Gastrocnemius medialis (tissue), 4 donors: Measurements from ENCODE around the gene PLXNA3. TPM values are rescaled to one million over a fixed set of nuclear protein-coding genes. Genes with fewer than 3 reads are reported as not detected.

Experiments used
- ATAC-seq, 2 donors: fragments of 150-250 bp; one replicate each; pipeline ENCODE4 v1.9.1; 2016
- DNase-seq, 2 donors: peaks; one replicate each; pipeline ENCODE4 v3.0.0-alpha.2; 2019
- H3K27ac ChIP-seq, 4 donors: fragments of 200-600 bp; sonication (generic); 1 replicate in 1 of 4; 2 replicates in 3 of 4; pipeline ENCODE4 v1.5.1; 2016 to 2018; ENCODE audit warnings: mild to moderate bottlenecking in 2 of 4, moderate library complexity in 1 of 4
- H3K27me3 ChIP-seq, 3 donors: fragments of 200-600 bp; sonication (generic) in 2 of 3; 1 replicate in 1 of 3; 2 replicates in 2 of 3; pipeline versions ENCODE4 v1.5.1 to v1.6.0; 2016 to 2019; ENCODE audit warnings: mild to moderate bottlenecking in 1 of 3, moderate library complexity in 1 of 3
- H3K36me3 ChIP-seq, 2 donors: fragments of 200-600 bp; sonication (generic) in 1 of 2; one replicate each; pipeline ENCODE4 v1.5.1; 2017 to 2018
- H3K4me1 ChIP-seq, 2 donors: fragments of 200-600 bp; sonication (generic) in 1 of 2; one replicate each; pipeline ENCODE4 v1.5.1; 2016 to 2017; ENCODE audit warnings: mild to moderate bottlenecking in 2 of 2
- H3K4me3 ChIP-seq, 4 donors: fragments of 200-600 bp; sonication (generic) in 3 of 4; 1 replicate in 1 of 4; 2 replicates in 3 of 4; pipeline ENCODE4 v1.5.1; 2016 to 2019; ENCODE audit warnings: mild to moderate bottlenecking in 2 of 4
- H3K9me3 ChIP-seq, 3 donors: fragments of 200-600 bp; sonication (generic) in 2 of 3; 1 replicate in 1 of 3; 2 replicates in 2 of 3; pipeline ENCODE4 v1.5.1; 2016 to 2019
- POLR2A ChIP-seq, 2 donors: fragments of 450-650 bp; IDR thresholded peaks; one replicate each; pipeline ENCODE4 v1.6.1; 2017; ENCODE audit warnings: antibody characterized with exemption in 2 of 2, mild to moderate bottlenecking in 2 of 2, moderate library complexity in 2 of 2
- in situ Hi-C, 4 donors: fragments of 200-750 bp; cut with MboI; loops; one replicate each; pipeline versions ENCODE4 v1.15.0 to v1.8.0; 2017; ENCODE audit warnings: low sequenced_read_pairs in 4 of 4
- intact Hi-C: fragments of 100-400 bp; cut with DNase I; formaldehyde crosslinking; loops from one replicate; pipeline ENCODE4 v1.15.1; 2023; ENCODE audit warnings: low total_unique reads
- total RNA-seq, 4 donors: library from RNA; depleted of rRNA; stranded (reverse); fragments of >200 nt; gene quantifications; one replicate each; pipeline versions ENCODE4 v1.1.0 to v1.2.3, GENCODE V29; 2016
- TF ChIP-seq, protein P1 (sequence below), 5 experiments: fragments of 450-650 bp in 3 of 5; fragments of 200-600 bp in 2 of 5; sonication (generic) in 2 of 5; IDR thresholded peaks in 4 of 5; conservative IDR thresholded peaks in 1 of 5; 1 replicate in 4 of 5; 2 replicates in 1 of 5; pipeline ENCODE4 v1.5.1; 2016 to 2019; ENCODE audit warnings: antibody characterized with exemption in 5 of 5, mild to moderate bottlenecking in 3 of 5, moderate library complexity in 3 of 5

The PLXNA3 gene
- total RNA-seq, 4 donors from 2014 or later = 1.2 to 10.7 (median 2.8) TPM

DNA sequence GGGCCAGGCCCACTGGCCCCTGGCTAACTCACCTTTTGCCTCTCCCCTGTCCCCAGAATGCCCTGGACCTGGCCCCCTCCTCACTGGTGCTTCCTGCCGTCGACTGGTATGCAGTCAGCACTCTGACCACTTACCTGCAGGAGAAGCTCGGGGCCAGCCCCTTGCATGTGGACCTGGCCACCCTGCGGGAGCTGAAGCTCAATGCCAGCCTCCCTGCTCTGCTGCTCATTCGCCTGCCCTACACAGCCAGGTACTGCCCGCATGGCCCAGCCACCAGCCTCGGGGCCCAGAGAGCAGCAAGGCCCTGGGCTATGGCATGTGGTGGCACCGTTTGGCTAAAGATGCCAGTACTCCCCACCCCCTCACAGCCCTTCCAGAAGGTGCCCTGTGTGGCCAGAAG is 25.9 kb upstream of the PLXNA3 start:
- in situ Hi-C loops (no loop called here), intact Hi-C loops (no loop called here)
- Histone ChIP-seq H3K27me3 (no peaks in the 10 kb centered on the region), H3K4me1 (peaks cover 3 to 11% of the 10 kb centered on the region in 2 donors), H3K9me3 (no peaks in the 10 kb centered on the region), H3K4me3 (no peak overlapping the region), H3K27ac (no peak overlapping the region), H3K36me3 (peaks cover 0 to 5% of the 10 kb centered on the region in 2 donors)
- no peak for DNase-seq
- TF ChIP-seq, protein P1, sequence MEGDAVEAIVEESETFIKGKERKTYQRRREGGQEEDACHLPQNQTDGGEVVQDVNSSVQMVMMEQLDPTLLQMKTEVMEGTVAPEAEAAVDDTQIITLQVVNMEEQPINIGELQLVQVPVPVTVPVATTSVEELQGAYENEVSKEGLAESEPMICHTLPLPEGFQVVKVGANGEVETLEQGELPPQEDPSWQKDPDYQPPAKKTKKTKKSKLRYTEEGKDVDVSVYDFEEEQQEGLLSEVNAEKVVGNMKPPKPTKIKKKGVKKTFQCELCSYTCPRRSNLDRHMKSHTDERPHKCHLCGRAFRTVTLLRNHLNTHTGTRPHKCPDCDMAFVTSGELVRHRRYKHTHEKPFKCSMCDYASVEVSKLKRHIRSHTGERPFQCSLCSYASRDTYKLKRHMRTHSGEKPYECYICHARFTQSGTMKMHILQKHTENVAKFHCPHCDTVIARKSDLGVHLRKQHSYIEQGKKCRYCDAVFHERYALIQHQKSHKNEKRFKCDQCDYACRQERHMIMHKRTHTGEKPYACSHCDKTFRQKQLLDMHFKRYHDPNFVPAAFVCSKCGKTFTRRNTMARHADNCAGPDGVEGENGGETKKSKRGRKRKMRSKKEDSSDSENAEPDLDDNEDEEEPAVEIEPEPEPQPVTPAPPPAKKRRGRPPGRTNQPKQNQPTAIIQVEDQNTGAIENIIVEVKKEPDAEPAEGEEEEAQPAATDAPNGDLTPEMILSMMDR (IDR thresholded peaks at IDR 0.05 in 4 of 5, conservative IDR thresholded peaks at IDR 0.05 in 1 of 5) = no peak
- TF ChIP-seq POLR2A (IDR thresholded peaks at IDR 0.05) = no peak
- ATAC-seq = no peak

DNA sequence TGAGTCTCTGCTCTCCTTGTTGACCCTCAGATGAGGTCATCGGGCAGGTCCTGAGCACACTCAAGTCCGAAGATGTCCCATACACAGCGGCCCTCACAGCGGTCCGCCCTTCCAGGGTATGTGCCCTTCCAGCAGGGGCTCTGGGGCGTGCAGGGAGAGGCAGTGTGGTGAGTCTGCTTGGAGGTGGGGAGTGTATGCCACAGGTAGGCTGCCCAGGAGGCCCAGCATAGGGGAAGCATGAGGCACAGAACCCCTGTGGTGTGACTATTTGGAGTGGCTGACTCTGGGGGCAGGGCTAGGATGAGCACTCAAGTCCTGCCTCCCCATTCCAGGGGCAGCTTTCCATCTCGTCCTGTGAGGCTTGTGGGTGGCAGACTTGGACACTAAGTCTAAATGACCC is 24.5 kb upstream of the PLXNA3 start:
- Histone ChIP-seq H3K36me3 (peaks cover 0 to 5% of the 10 kb centered on the region in 2 donors), H3K4me1 (peaks cover 3 to 7% of the 10 kb centered on the region in 2 donors), H3K9me3 (no peaks in the 10 kb centered on the region), H3K27ac (no peak overlapping the region), H3K4me3 (no peak overlapping the region), H3K27me3 (no peaks in the 10 kb centered on the region)
- intact Hi-C loops (no loop called here), in situ Hi-C loops (no loop called here)
- no peak for TF ChIP-seq POLR2A (IDR thresholded peaks at IDR 0.05)
- TF ChIP-seq, protein P1 (IDR thresholded peaks at IDR 0.05 in 4 of 5, conservative IDR thresholded peaks at IDR 0.05 in 1 of 5) = no peak
- no peak for DNase-seq
- no peak for ATAC-seq

DNA sequence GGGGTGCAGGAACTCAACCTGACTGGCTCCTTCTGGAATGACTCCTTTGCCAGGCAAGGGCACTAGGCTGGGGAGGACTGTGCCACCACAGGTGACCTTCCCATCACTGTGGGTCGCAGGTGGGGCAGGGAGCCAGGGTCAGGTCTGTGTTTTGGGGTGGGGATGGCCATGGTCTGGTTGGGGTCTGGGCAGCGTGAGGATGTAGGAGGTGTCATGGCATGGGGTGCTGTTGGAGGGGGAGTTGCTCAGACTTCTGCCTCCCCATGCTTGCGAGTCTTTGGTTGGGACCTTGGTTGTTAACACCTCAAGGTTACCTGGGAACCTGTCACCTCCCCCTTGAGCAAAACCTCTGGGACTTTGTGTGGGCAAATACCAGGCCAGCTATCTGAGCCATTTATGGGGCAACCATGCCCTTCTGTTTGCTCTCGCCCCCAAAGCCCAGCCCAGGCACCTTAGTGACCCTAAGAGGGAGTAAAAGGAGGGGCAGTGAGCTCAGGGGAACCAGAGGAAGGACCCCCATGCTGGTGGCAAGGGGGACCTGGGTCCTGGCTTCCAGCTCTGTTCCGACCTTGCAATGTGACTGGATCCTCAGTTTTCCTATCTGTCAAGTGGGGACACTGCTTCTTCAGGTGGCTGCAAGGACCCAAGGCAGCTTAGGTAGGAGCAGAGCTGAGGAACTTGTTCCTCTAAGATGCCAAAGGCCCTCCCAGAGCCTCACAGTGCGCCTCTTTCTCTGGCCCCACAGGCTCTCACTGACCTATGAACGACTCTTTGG is 23.5 kb upstream of the PLXNA3 start:
- no peaks in the 10 kb centered on the region for H3K27me3 ChIP-seq
- H3K36me3 ChIP-seq = peaks cover 0 to 5% of the 10 kb centered on the region in 2 donors
- H3K4me3 ChIP-seq = no peak overlapping the region
- in situ Hi-C loops (no loop called here), intact Hi-C loops (loop anchor here (5.0 kb wide), 1 partner anchor 37 kb away; the partner anchor contains the start of gene RPL10)
- no peak for ATAC-seq
- peaks cover 0 to 7% of the 10 kb centered on the region in 2 donors for H3K4me1 ChIP-seq
- no peak for DNase-seq
- TF ChIP-seq POLR2A (IDR thresholded peaks at IDR 0.05) = no peak
- TF ChIP-seq, protein P1 (IDR thresholded peaks at IDR 0.05 in 4 of 5, conservative IDR thresholded peaks at IDR 0.05 in 1 of 5) = no peak
- H3K9me3 ChIP-seq = no peaks in the 10 kb centered on the region
- H3K27ac ChIP-seq = no peak overlapping the region

DNA sequence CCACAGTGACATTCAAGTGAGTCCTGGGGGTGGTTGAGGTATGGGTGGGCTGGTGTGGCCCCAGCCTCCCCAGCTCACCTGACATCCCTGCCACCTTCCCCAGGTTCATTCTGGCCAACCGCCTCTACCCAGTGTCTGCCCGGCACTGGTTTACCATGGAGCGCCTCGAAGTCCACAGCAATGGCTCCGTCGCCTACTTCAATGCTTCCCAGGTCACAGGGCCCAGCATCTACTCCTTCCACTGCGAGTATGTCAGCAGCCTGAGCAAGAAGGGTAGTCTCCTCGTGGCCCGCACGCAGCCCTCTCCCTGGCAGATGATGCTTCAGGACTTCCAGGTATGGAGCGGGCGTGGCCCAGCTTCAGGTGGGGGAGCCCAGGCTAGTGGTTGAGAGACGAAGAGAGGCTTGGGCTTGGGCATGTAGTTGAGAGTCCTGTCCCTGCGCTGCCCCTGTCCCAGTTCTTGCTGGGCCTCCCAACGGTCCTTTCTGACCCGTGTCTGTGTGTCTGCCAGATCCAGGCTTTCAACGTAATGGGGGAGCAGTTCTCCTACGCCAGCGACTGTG is 22.8 kb upstream of the PLXNA3 start:
- H3K36me3 ChIP-seq = peaks cover 0 to 5% of the 10 kb centered on the region in 2 donors
- H3K27me3 ChIP-seq = no peaks in the 10 kb centered on the region
- TF ChIP-seq POLR2A (IDR thresholded peaks at IDR 0.05) = no peak
- TF ChIP-seq, protein P1 (IDR thresholded peaks at IDR 0.05 in 4 of 5, conservative IDR thresholded peaks at IDR 0.05 in 1 of 5) = no peak
- in situ Hi-C loops (no loop called here), intact Hi-C loops (loop anchor here (5.0 kb wide), 1 partner anchor 38 kb away; the partner anchor contains the start of gene RPL10)
- ATAC-seq = no peak
- DNase-seq = no peak
- H3K4me3 ChIP-seq = no peak overlapping the region
- no peaks in the 10 kb centered on the region for H3K9me3 ChIP-seq
- H3K27ac ChIP-seq = no peak overlapping the region
- H3K4me1 ChIP-seq = peaks cover 0 to 5% of the 10 kb centered on the region in 2 donors
